Activated effector memory CD4-positive, alpha-beta T cell treated with anti-CD3 and anti-CD28 coated beads, Interleukin-2, amount 50 U/mL, for 16 hours (primary cell): Measurements from ENCODE around the gene TM9SF4.
A peak's percentile ranks its signal among the peaks of the same experiment; 100 is the strongest.

Experiments used
- DNase-seq: peaks from one replicate; pipeline ENCODE4 v3.0.0-alpha.2; 2020

The TM9SF4 gene

DNA sequence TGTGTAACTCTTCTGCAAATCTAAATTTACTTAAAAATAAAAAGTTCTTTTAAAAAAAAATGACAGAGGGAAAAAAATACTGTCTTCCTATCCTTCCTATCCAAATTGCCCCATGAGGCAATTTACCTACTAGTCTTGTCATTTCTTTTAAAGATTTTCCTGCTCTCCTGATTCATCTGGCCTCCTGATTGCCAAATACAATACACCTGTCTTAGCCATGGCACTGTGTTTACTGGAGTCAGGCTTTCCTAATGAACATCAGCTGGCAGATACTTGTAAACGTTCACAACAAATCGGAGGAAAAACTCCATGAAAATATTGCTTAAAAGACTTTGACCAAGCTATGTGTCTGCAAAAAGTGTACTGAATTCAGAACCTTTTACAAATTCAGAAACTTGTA, 21.5 kb downstream of the TM9SF4 start:
- DNase-seq: no peak

- DNase-seq: no peak
These were observed 23.5 kb downstream of the TM9SF4 start for GRCh38 chr20:32132911-32133549.

GRCh38 chr20:32134026-32134425, 24.5 kb downstream of the TM9SF4 start:
- no peak for DNase-seq

DNA sequence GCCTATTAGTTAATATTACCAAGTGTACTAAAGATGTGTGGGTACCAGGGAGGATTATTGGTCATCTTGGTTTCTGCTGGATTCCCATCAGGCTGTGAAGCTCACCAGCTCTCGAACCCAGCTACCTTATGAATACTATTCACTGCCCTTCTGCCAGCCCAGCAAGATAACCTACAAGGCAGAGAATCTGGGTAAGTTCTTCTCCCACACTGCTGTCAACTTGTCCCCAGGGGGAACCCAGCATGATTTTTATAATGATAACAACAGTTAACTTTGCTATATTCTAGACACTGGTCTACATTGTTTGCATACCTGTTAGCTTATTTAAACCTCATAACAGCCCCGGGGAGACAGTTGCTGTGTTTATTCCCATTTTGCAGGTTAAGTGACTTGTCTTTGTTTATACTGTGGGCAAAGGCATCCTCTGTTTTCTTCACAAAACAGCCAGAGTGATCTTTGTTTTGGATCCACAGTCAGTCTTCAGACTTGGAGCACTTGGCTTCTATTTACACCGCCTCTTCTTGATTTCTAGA, 26.5 kb downstream of the TM9SF4 start:
- no peak for DNase-seq

GRCh38 chr20:32138921-32139320, 29.4 kb downstream of the TM9SF4 start:
- no peak for DNase-seq

DNA sequence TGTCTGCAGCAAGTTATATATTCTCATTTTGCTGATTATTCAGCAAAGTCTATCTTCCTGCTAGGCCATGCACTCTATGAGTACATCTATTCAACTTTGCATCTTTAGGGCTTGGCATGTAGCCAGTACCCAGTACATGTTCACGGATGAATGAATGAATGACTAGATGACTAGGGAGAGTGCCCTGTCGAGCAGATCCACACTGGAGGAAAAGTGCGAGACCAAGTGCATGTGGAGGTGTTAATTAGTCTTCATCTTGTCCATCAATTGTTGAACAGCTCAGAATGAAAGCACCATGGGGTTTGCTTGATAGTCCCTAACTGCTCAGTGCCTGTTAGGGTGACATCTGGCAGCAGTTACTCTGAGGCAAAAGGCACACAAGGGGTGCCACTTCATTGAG, 30.4 kb downstream of the TM9SF4 start:
- no peak for DNase-seq

GRCh38 chr20:32140603-32141002, 31.1 kb downstream of the TM9SF4 start:
- no peak for DNase-seq

DNA sequence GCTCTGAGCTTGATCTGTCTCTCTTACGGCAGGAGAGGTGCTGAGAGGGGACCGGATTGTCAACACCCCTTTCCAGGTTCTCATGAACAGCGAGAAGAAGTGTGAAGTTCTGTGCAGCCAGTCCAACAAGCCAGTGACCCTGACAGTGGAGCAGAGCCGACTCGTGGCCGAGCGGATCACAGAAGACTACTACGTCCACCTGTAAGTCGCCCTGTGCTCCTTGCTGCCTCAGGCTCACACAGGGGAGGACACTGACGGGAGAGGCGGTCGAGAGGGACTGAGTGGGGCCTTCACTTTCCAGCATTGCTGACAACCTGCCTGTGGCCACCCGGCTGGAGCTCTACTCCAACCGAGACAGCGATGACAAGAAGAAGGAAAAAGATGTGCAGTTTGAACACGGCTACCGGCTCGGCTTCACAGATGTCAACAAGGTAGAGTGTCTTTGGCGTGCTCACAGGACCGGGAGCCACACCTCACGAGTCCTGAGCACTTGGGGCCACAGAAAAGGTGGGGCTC, 32.0 kb downstream of the TM9SF4 start:
- DNase-seq: no peak

GRCh38 chr20:32142088-32142487, 32.6 kb downstream of the TM9SF4 start:
- DNase-seq: no peak

DNA sequence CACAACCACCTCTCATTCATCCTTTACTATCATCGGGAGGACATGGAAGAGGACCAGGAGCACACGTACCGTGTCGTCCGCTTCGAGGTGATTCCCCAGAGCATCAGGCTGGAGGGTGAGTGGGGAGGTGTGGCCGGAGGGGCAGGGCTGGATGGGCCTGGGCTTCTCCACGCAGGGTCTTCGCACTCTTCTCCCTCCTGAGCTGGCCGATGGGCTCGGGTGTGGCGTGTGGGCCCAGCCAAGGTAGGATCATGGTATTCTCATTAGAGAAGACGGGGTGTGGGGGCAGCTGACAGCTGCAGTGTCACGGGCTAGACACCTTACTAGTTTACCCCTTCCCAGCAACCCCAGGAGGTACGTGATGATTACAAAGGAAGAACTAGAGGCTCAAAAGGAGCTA, 33.5 kb downstream of the TM9SF4 start:
- no peak for DNase-seq

DNA sequence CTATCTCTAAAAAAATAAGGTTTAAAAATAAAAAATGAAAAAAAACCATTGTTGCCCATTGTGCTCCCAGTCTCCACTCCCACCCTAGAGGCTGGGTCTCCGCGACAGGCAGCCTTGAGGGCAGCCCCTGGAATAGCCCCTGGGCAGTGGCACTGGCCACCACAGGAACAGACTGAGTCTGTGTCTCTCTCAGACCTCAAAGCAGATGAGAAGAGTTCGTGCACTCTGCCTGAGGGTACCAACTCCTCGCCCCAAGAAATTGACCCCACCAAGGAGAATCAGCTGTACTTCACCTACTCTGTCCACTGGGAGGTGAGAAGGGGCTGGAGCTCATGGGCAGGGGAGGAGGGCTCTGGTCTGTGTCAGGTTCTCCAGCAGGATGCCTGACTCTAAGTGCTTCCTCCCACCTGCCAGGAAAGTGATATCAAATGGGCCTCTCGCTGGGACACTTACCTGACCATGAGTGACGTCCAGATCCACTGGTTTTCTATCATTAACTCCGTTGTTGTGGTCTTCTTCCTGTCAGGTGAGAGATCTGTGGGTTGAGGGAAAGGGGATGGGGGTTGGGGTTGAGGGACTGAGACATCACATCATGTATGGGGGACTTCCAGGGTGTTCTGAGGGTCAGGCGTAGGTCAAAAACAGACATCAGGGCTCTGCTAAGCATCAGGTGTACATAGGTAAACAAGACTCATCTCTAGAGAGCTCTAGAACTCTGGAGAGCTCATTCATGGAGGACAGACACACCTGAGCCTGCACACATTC, 35.6 kb downstream of the TM9SF4 start:
- no peak for DNase-seq

GRCh38 chr20:32149566-32150170, 40.2 kb downstream of the TM9SF4 start:
- DNase-seq: no peak

- DNase-seq: no peak
These were observed 40.9 kb downstream of the TM9SF4 start for GRCh38 chr20:32150291-32150848.

DNA sequence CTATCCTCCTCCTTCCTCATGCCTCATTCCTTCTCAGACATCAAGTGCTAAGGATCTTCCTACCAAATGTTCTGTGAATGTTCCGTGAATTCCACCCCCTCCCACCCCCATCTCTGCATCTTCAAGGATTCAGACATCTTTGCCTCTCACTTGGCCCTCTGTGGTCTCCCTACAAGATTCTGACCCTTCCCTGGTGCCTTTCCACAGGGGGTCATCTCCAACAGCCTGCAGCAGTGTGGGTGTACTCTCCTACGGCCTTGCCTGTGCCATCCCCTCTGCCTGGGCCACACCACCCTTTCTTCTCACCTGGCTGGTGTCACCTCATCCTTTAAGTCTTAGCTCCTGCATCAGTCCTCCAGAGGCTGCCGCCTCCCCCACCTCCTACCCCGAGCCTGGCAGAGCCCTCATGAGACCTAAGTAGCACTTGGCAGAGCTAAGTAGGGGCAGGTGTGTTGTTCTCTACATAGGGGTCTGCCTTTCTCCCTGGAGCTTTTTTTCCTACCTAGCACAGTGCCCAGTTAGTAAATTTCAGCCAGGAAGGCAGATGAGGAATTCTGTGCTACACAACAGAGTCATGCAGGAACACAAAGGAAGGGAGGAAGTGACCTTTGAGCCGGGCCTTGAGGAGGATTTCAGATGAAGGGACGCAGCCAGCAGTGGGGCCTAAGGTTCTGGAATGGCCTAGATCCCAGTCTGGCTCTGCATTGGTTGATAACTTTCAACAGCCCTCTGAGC, 43.1 kb downstream of the TM9SF4 start:
- no peak for DNase-seq

DNA sequence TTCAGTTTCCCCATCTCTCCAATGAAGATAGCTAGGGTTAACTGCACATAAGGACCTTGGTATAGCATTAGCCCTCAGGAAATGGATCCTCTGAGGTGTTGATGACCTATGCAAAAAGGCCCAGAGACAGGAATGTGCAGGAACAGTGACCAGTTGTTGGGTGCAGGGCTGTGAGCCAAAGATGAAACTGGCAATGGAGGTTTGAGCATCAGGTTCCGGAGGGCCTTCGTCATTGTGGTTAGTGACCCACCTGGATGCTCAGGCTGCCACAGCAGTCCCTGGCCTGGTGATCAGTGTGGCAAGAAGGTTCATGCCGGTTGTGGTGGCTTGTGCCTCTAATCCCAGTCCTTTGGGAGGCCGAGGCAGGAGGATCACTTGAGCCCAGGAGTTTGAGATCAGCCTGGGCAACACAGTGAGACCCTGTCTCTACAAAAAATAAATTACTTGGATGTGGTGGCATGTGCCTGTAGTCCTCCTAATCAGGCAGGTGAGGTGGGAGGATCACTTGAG, 43.7 kb downstream of the TM9SF4 start:
- DNase-seq: no peak

GRCh38 chr20:32153771-32154170, 44.3 kb downstream of the TM9SF4 start:
- no peak for DNase-seq

DNA sequence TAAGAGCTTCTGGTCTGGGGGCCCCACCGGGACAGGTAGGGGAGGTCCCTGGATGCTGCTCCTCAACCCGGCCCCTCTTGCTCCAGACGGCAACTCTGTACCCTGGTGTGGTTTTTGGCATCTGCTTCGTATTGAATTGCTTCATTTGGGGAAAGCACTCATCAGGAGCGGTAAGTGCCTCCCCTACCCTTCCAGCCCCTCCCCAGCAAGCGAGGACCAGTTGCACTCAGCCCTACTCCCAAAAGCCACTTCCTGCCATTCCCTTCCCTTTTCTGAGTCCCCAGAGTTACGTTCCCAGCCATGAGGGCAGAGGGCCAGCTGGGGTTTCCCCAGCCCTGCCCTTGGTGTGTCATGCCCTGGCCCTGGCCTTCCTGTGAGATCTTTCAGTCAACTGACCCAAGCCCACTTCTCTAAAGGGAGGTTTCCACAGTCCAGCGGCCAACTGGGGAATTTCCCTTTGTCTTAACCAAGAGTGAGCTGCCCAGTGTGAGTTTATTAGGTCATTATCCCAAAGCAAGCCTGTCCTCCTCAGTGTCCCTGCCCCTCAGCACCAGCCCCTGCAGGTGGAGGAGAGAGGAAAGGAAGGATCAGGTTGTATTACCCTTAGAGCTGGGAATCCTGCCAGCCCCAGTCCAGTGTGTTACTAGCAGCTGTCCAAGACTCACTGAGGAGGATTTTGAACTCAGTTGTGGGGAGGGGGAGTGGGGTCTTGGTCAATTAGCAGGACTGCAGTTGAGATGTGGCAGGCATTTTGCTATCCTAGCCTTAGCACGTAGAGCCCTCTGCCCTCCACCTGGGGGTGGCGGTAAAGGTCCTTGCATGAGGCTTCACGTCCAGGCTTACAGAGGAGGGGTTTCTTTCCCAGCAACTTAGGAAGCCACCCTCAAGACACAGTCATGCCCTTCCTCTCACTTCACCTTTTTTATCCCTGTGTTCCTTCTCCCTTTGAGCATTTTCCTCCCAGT, 45.8 kb downstream of the TM9SF4 start:
- peak; percentile 72 for DNase-seq

- DNase-seq: peak; percentile 44
These were observed 48.1 kb downstream of the TM9SF4 start for GRCh38 chr20:32157611-32158010.

GRCh38 chr20:32158351-32158750, 48.8 kb downstream of the TM9SF4 start:
- peak; percentile 34 for DNase-seq

DNA sequence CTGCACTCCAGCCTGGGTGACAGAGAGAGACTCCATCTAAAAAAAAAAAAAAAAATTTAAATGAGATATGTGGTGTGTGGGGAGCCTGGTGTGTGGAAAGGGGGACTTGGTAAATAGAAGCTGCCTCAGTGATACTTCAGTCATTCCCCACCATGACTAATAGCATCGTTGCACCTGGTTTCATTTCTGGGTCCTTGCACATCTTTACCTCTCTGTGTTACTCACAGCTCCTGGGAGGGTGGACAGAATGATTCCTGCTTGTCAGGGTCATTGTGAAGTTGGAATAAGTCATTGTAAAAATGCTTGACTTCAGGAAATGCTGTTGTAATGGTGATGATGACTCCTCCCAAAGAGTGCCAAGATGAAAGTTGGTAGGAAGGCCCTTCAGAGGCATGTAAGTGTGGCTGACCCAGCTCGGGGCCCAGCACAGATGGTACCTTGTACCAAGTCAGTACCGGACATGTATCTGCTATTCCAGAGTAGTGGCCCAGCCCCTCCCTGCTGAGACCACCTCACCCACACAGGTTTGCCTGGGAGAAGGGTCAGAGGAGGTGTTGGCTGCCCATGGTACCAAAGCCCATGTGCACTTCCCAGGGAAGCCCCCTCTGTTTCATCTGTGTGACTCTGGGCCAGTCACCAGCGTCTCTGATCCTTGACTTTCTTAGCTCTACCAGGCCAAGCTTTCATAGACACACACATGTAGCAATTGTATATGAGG, 49.6 kb downstream of the TM9SF4 start:
- peak; percentile 41 for DNase-seq
